NCI-H345 (cell line): ENCODE data around the gene ZBED6.
"Not testable (repeated sequence)": the region's sequence is repeated elsewhere in the genome, so short reads cannot be mapped to it uniquely, and the experiment has no call there.

Experiments used
- DNase-seq: peaks from one replicate; lab custom pipeline; 2025; lab: John Stamatoyannopoulos, UW

ZBED6 gene

GRCh38 chr1:203781962-203782361 lies 13.5 kb upstream of the ZBED6 start:
- DNase-seq: no peak

- DNase-seq: no peak
Observed at GRCh38 chr1:203789966-203790365, 5.5 kb upstream of the ZBED6 start.

- no peak for DNase-seq
Observed at GRCh38 chr1:203791498-203791897, 3.9 kb upstream of the ZBED6 start.

- no peak for DNase-seq
Observed at GRCh38 chr1:203792486-203792885, 2.9 kb upstream of the ZBED6 start.

- DNase-seq: not testable (repeated sequence)
Observed at GRCh38 chr1:203793561-203793960, 1.9 kb upstream of the ZBED6 start.

- no peak for DNase-seq
Observed at GRCh38 chr1:203794764-203795440, 521 bp upstream of the ZBED6 start.

GRCh38 chr1:203796236-203796605 lies 798 bp downstream of the ZBED6 start:
- DNase-seq: peak; percentile 36

- DNase-seq: no peak
Observed at GRCh38 chr1:203797216-203797615, 1.8 kb downstream of the ZBED6 start.

- peak; percentile 2 for DNase-seq
Observed at GRCh38 chr1:203797948-203798655, 2.7 kb downstream of the ZBED6 start.

- DNase-seq: no peak
Observed at GRCh38 chr1:203799157-203799556, 3.7 kb downstream of the ZBED6 start.

- DNase-seq: no peak
Observed at GRCh38 chr1:203799971-203800370, 4.5 kb downstream of the ZBED6 start.

- DNase-seq: no peak
Observed at GRCh38 chr1:203805689-203806088, 10.3 kb downstream of the ZBED6 start.

- DNase-seq: no peak
Observed at GRCh38 chr1:203807196-203807595, 11.8 kb downstream of the ZBED6 start.

GRCh38 chr1:203813581-203814341 lies 18.3 kb downstream of the ZBED6 start:
- DNase-seq: no peak

GRCh38 chr1:203818399-203818798 lies 23.0 kb downstream of the ZBED6 start:
- DNase-seq: no peak

- DNase-seq: no peak
Observed at GRCh38 chr1:203823306-203823705, 27.9 kb downstream of the ZBED6 start.

- no peak for DNase-seq
Observed at GRCh38 chr1:203826175-203826574, 30.8 kb downstream of the ZBED6 start.

- DNase-seq: no peak
Observed at GRCh38 chr1:203828002-203828401, 32.6 kb downstream of the ZBED6 start.

GRCh38 chr1:203828503-203828902 lies 33.1 kb downstream of the ZBED6 start:
- DNase-seq: no peak

GRCh38 chr1:203829247-203829646 lies 33.8 kb downstream of the ZBED6 start:
- DNase-seq: not testable (repeated sequence)

- DNase-seq: no peak
Observed at GRCh38 chr1:203835476-203835875, 40.1 kb downstream of the ZBED6 start.

GRCh38 chr1:203839081-203839480 lies 43.7 kb downstream of the ZBED6 start:
- DNase-seq: no peak

- DNase-seq: no peak
Observed at GRCh38 chr1:203840208-203840808, 44.9 kb downstream of the ZBED6 start.
